Choroid plexus epithelial cell (primary cell): ENCODE data around the gene NRAP.

Experiments
- DNase-seq: peaks from one replicate; pipeline ENCODE4 v3.0.0-alpha.2; 2010; ENCODE audit warnings: low read depth
- H3K4me3 ChIP-seq: 2 replicates; pipeline ENCODE4 v1.5.1; 2011; ENCODE audit warnings: low read depth, mild to moderate bottlenecking, control low read depth, low read length, moderate library complexity
- CTCF ChIP-seq: conservative IDR thresholded peaks from 2 replicates; pipeline ENCODE4 v1.5.1; 2011; ENCODE audit warnings: low read depth, mild to moderate bottlenecking, control low read depth, inconsistent platforms, low read length, moderate library complexity

Gene NRAP

GRCh38 chr10:113594652-113595051 lies 69.2 kb downstream of the NRAP start:
- no peak overlapping the region for H3K4me3 ChIP-seq
- no peak for DNase-seq
- no peak for TF ChIP-seq CTCF

GRCh38 chr10:113592380-113592779 lies 71.5 kb downstream of the NRAP start:
- no peak for DNase-seq

GRCh38 chr10:113590581-113590980 lies 73.3 kb downstream of the NRAP start:
- no peak for TF ChIP-seq CTCF
- DNase-seq: no peak
- no peak overlapping the region for H3K4me3 ChIP-seq

More at GRCh38 chr10:113592380-113592779, 71.5 kb downstream of the NRAP start:
- no peak for TF ChIP-seq CTCF
- no peak overlapping the region for H3K4me3 ChIP-seq

DNA sequence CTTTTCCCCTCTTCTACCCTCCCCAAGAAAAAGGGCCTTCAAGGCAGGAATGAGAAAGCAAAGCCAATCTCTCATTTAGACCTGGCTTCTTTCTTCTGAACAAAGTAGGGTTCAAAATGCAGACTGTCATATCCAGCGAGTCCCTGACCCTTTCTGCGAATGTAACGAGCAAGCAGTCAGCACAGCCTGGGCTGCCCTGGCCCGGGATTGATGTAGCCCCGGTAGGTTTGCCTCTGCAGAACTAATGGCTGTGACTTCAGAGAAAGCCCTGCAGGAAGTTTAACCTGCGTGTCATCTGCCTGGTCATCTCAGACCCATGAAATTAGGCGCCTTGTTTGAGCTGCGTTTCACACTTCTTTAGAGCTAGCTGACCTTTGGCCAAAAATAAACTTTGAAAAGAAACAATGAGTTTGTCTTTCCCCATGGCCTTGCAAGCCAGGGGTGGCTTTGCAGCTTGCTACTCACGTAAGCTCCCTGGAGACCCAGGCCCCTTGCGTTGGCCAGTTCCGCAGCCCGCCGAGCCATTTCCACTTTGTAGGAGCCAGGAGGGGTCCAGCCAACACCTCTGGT lies 74.6 kb downstream of the NRAP start:
- no peak overlapping the region for H3K4me3 ChIP-seq
- DNase-seq: no peak
- TF ChIP-seq CTCF: no peak

DNA sequence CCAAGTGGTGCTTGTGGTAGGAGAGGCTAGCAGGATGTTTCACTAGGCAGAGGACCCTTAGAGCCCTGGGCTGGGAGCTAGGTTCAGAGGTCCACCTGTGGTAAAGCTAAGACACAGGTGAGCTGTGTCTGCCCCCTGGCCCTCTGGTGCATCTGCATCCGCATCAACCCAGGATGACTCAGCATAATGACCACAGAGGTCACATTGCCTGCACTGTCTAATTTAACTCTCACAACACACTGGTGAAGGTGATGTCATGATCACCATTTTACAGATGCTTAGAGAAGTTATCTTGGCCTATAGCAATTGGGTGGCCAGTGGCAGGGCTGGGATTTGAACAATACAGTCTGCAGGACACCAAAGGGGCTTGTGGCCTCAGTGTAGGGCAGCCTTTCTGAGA lies 77.9 kb downstream of the NRAP start:
- no peak overlapping the region for H3K4me3 ChIP-seq
- TF ChIP-seq CTCF: no peak
- no peak for DNase-seq

DNA sequence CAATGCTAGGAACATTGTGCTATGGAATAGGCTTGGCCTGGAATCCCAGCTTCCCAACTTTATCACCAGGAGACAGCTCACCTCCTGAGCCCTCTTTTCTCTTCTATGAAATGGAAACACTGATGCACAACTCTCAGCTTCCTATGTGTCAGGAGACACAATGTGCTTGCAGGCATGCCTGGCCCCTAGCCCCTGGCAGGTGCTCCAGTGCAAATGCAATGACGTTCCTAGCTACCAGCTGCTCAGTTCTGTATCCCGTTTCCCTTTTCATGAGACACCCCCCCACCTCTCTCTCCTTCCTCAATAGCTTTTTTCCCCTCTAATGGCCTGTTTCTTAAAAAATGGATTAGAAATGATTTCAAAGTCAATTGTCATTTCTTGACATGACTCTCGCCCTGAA lies 80.3 kb downstream of the NRAP start:
- H3K4me3 ChIP-seq: no peak overlapping the region
- DNase-seq: no peak
- no peak for TF ChIP-seq CTCF

DNA sequence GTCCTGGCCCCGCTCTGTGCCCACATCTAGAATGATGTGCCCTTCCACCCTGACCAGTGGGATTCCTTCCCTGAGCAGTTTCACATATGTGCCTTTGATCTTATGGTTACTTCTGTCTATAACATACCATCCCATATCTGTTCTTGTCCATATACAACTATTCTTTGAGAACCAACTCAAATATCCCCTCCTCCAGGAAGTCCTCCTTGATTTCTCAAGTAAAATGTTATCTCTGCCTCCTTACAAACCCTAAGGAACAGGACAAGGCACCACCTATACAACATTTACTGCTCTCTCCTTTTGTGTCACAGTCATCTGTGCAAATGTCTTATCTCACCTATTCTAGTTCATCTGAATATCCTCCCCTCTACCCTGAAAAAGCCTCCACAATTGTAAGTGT lies 82.7 kb downstream of the NRAP start:
- no peak overlapping the region for H3K4me3 ChIP-seq
- TF ChIP-seq CTCF: no peak
- DNase-seq: no peak
